KOPT-K1 (cell line): ENCODE data around the gene LNP1.
"Not testable (repeated sequence)": the region's sequence is repeated elsewhere in the genome, so short reads cannot be mapped to it uniquely, and the experiment has no call there.

Source experiments
- H3K27ac ChIP-seq: fragments of 200-600 bp; sonication (generic); 2 replicates; pipeline ENCODE4 v1.5.1; 2016; ENCODE audit warnings: antibody characterized with exemption, mild to moderate bottlenecking, low read depth, low read length; ENCODE audit not compliant: poor library complexity, severe bottlenecking
- H3K36me3 ChIP-seq: fragments of 200-600 bp; sonication (generic); 2 replicates; pipeline ENCODE4 v1.5.1; 2017; ENCODE audit warnings: antibody characterized with exemption, mild to moderate bottlenecking, low read length, moderate library complexity; ENCODE audit not compliant: insufficient read depth
- H3K9me3 ChIP-seq: fragments of 200-600 bp; sonication (generic); 2 replicates; pipeline ENCODE4 v1.5.1; 2017; ENCODE audit warnings: antibody characterized with exemption, low read length, mild to moderate bottlenecking; ENCODE audit not compliant: insufficient read depth, poor library complexity, severe bottlenecking

Gene LNP1

DNA sequence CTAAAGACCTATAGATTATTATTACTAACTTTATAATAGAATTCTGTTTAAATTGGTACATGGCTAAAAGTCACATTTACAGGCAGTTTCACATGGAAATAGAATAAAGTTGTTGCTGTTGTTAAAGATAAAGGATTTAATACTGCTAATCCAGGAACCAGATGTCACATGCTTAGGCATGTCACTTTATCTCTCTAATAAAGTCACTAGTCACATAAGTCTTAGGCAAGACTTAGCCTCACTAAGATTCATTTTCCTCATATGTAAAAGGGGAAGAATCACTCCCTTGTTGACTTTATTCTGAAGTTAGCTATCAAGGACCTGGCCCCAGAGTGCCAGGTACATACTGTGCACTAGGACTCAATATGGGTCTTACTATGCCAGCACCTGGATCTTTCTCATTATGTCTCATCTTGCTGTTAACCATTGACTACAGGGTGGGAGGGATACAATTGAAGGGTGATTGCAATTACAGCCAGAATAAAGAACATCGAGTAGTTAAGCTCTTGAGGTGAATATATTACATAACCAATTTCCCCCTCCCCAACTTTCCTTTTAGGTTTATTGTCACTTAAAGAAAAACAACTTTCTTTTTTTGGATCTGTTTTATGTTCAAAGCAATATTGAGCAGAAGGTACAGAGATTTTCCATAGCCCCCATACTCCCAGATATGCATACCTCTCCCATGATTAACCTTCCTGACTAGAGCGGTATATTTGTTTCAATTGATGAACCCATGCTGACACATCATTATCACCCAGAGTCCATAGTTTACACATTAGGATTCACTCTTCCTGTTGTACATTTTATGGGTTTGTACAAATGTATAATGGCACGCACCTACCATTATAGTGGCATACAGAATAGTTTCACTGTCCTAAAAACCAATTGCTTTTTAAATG, 36.6 kb downstream of the LNP1 start:
- no peaks in the 10 kb centered on the region for H3K9me3 ChIP-seq
- no peaks in the 10 kb centered on the region for H3K36me3 ChIP-seq
- no peak overlapping the region for H3K27ac ChIP-seq

GRCh38 chr3:100438623-100438974, 37.3 kb downstream of the LNP1 start:
- H3K27ac ChIP-seq: no peak overlapping the region
- no peaks in the 10 kb centered on the region for H3K36me3 ChIP-seq
- H3K9me3 ChIP-seq: peaks cover 5% of the 10 kb centered on the region

DNA sequence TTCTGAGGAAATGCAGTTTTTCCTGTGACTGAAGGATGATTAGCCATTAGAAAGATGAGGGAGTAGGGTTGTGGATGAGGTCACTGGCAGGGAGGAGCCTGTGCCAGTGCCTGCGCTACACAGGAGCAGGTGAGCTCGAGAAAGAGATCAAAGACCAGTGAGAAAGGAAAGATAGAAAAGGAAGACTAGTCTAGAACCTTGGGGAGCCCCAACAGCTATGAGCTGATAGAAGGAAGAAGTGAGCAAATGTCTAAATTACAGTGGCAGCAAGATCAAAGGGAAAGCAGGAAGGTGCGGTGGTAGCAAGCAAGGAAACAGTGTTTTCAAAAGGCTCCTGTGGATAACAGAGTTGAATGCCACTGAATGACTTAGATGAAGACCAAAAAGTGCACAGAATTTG, 39.6 kb downstream of the LNP1 start:
- peaks cover 10% of the 10 kb centered on the region for H3K9me3 ChIP-seq
- H3K36me3 ChIP-seq: no peaks in the 10 kb centered on the region
- H3K27ac ChIP-seq: no peak overlapping the region

GRCh38 chr3:100443690-100444089, 42.4 kb downstream of the LNP1 start:
- Histone ChIP-seq H3K27ac (no peak overlapping the region), H3K36me3 (no peaks in the 10 kb centered on the region), H3K9me3 (peaks cover 10% of the 10 kb centered on the region)

GRCh38 chr3:100447067-100447466, 45.7 kb downstream of the LNP1 start:
- not testable (repeated sequence) for H3K27ac ChIP-seq, H3K36me3 ChIP-seq, H3K9me3 ChIP-seq

- no peaks in the 10 kb centered on the region for H3K36me3 ChIP-seq
- no peak overlapping the region for H3K27ac ChIP-seq
- H3K9me3 ChIP-seq: peaks cover 10% of the 10 kb centered on the region
Observed at GRCh38 chr3:100448079-100448478, 46.7 kb downstream of the LNP1 start.

GRCh38 chr3:100449214-100449613, 47.9 kb downstream of the LNP1 start:
- no peaks in the 10 kb centered on the region for H3K9me3 ChIP-seq
- H3K27ac ChIP-seq: no peak overlapping the region

GRCh38 chr3:100454677-100455076, 53.3 kb downstream of the LNP1 start:
- H3K36me3 ChIP-seq: no peaks in the 10 kb centered on the region
- H3K27ac ChIP-seq: no peak overlapping the region
- H3K9me3 ChIP-seq: no peaks in the 10 kb centered on the region

More at GRCh38 chr3:100449214-100449613, 47.9 kb downstream of the LNP1 start:
- no peaks in the 10 kb centered on the region for H3K36me3 ChIP-seq

DNA sequence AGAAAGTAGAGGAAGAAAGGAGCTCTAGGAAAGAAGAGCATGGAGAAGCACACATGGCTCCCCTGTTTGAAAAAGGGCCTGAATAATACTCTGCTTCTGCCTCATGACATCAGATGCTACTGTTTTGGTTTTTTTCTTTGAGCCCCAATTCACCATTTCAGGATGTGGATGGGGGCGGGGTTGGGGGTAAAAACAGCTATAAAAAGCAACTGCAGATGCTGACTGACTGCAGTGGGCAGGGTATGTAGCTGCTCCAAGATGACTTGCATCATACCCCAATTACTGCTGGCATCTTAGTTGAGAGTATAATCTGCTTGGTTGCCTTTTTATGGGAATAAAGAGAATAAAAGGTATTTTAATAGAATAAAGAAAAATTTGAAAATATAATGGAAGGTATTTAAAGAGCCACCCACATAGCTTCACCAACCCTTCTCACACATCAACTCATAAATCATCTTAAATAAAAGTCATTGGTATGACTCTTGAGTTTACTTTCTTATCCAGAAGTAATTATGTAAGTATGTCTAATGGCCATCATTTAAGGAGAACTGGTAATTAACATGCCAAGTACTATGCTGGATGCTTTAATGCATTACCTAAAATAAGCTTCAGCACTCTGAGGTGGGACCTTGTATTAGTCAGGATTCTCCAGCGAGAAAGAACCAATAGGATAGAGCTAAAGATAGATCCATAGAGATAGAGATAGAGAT, 54.7 kb downstream of the LNP1 start:
- no peaks in the 10 kb centered on the region for H3K36me3 ChIP-seq
- H3K27ac ChIP-seq: no peak overlapping the region
- H3K9me3 ChIP-seq: no peaks in the 10 kb centered on the region

DNA sequence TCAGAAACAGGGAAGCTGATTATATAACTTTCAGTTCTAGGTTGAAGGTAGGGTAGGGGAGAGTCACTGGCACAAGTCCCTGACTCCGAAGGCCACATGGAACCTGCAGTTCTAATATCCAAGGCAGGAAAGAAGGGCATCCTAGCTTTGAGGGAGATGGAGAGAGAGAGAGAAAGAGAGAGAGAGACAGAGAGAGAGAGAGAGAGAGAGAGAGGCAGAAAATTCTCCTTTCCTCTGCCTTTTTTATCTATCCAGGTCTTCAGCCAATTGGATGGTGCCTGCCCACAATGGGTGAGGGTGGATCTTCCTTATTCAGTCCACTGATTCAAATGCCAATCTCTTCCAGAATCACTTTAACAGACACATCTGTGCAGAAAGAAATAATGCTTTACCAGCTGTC, 55.4 kb downstream of the LNP1 start:
- Histone ChIP-seq H3K9me3 (no peaks in the 10 kb centered on the region), H3K27ac (no peak overlapping the region), H3K36me3 (no peaks in the 10 kb centered on the region)

GRCh38 chr3:100457811-100458210, 56.5 kb downstream of the LNP1 start:
- H3K9me3 ChIP-seq: no peaks in the 10 kb centered on the region
- H3K27ac ChIP-seq: no peak overlapping the region
- H3K36me3 ChIP-seq: no peaks in the 10 kb centered on the region

DNA sequence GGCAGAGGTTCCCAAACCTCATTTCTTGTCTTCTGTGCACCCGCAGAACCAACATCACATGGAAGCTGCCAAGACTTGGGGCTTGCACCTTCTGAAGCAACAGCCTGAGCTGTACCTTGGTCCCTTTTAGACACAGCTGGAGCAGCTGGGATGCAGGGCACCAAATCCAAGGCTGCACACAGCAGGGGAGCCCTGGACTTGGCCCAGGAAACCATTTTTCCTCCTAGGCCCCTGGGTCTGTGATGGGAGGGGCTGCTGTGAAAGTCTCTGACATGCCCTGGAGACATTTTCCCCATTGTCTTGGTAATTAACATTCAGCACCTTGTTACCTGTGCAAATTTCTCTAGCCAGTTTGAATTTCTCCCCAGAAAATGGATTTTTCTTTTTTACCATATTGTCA, 57.5 kb downstream of the LNP1 start:
- Histone ChIP-seq H3K36me3 (no peaks in the 10 kb centered on the region), H3K9me3 (no peaks in the 10 kb centered on the region), H3K27ac (no peak overlapping the region)

GRCh38 chr3:100463002-100463401, 61.7 kb downstream of the LNP1 start:
- Histone ChIP-seq H3K27ac (no peak overlapping the region), H3K9me3 (peaks cover 28% of the 10 kb centered on the region), H3K36me3 (no peaks in the 10 kb centered on the region)

DNA sequence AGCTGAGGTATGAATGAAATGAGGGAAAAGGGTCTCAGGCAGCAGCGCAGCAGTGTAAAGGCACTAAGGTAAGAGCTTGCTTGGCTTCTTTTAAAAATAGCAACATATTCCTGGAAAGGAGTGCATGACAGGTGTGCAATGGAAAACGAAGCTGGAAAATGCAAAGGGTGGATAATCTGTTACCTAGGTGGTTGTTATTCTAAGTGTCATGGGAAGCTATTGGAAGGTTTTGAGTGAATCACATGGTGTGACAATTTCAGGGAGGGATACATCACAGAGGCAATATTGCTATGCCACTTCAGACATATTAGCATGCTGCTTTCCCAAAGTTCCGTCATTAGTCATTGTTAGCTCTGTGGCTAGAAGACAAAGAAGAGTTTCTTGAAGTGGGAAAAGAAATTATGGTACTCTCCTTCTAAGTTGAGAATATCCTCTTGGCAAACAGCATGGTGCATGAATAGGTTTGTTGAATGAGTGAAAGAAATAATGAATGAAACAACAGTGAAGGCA, 62.4 kb downstream of the LNP1 start:
- H3K9me3 ChIP-seq: peaks cover 35% of the 10 kb centered on the region
- no peak overlapping the region for H3K27ac ChIP-seq
- H3K36me3 ChIP-seq: no peaks in the 10 kb centered on the region

- no peaks in the 10 kb centered on the region for H3K36me3 ChIP-seq
- peaks cover 46% of the 10 kb centered on the region for H3K9me3 ChIP-seq
- H3K27ac ChIP-seq: no peak overlapping the region
Observed at GRCh38 chr3:100465892-100466777, 64.8 kb downstream of the LNP1 start.
